PC-9 (cell line): ENCODE data around the gene UNC5C.

Experiments
- EZH2 ChIP-seq: fragments of 200-600 bp; sonication (generic); IDR thresholded peaks from 2 replicates; pipeline ENCODE4 v1.8.0; 2017; ENCODE audit warnings: antibody characterized with exemption, low read depth
- TF ChIP-seq, protein P1 (sequence below): fragments of 200-600 bp; sonication (generic); conservative IDR thresholded peaks from 2 replicates; pipeline ENCODE4 v1.6.1; 2017; ENCODE audit warnings: mixed run types, antibody characterized with exemption, mild to moderate bottlenecking, moderate library complexity

DNA sequence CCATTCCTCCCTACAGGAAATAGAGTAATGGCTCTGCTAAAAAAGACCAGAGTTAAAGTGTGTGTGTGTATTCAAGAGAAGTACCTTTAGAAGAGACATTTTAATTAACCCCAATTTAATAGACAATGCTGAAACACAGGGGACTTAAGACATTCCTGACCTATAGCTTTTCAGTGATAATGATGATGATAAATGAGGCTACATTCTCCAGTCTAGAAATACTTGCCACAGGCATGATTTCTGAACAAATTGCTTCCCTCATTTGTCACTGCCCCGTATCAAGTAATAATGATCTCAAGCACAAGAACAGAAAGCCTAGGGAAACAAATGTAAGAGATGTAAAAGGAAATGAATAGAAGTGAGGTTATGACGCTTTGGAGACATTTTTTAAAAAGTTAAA lies 117.1 kb downstream of the UNC5C start:
- TF ChIP-seq, protein P1, sequence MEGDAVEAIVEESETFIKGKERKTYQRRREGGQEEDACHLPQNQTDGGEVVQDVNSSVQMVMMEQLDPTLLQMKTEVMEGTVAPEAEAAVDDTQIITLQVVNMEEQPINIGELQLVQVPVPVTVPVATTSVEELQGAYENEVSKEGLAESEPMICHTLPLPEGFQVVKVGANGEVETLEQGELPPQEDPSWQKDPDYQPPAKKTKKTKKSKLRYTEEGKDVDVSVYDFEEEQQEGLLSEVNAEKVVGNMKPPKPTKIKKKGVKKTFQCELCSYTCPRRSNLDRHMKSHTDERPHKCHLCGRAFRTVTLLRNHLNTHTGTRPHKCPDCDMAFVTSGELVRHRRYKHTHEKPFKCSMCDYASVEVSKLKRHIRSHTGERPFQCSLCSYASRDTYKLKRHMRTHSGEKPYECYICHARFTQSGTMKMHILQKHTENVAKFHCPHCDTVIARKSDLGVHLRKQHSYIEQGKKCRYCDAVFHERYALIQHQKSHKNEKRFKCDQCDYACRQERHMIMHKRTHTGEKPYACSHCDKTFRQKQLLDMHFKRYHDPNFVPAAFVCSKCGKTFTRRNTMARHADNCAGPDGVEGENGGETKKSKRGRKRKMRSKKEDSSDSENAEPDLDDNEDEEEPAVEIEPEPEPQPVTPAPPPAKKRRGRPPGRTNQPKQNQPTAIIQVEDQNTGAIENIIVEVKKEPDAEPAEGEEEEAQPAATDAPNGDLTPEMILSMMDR, result no peak
- TF ChIP-seq EZH2, result no peak
